ENCODE data around the gene GFRA1.
A peak's percentile ranks its signal among the peaks of the same experiment; 100 is the strongest.

GFRA1 gene

GRCh38 chr10:116287906-116288501 lies 15.0 kb upstream of the GFRA1 start:
- no peak overlapping the region for H3K4me3 ChIP-seq (ENCODE audit: low read depth, low read length)
- peak; percentile 81 for DNase-seq (ENCODE audit: low read depth)
- TF ChIP-seq CTCF (conservative IDR thresholded peaks at IDR 0.05; ENCODE audit: low read depth, low read length): peak; percentile 80

- DNase-seq (ENCODE audit: low read depth): no peak
- H3K4me3 ChIP-seq (ENCODE audit: low read depth, low read length): no peak overlapping the region
- TF ChIP-seq CTCF (conservative IDR thresholded peaks at IDR 0.05; ENCODE audit: low read depth, low read length): no peak
These were observed 13.7 kb upstream of the GFRA1 start for GRCh38 chr10:116286626-116287200.

GRCh38 chr10:116281775-116282174 lies 8.8 kb upstream of the GFRA1 start:
- DNase-seq (ENCODE audit: low read depth): no peak
- H3K4me3 ChIP-seq (ENCODE audit: low read depth, low read length): no peak overlapping the region
- no peak for TF ChIP-seq CTCF (conservative IDR thresholded peaks at IDR 0.05; ENCODE audit: low read depth, low read length)

GRCh38 chr10:116278846-116279245 lies 5.8 kb upstream of the GFRA1 start:
- TF ChIP-seq CTCF (conservative IDR thresholded peaks at IDR 0.05; ENCODE audit: low read depth, low read length): no peak
- H3K4me3 ChIP-seq (ENCODE audit: low read depth, low read length): no peak overlapping the region
- DNase-seq (ENCODE audit: low read depth): no peak

GRCh38 chr10:116276981-116277380 lies 4.0 kb upstream of the GFRA1 start:
- H3K4me3 ChIP-seq (ENCODE audit: low read depth, low read length): no peak overlapping the region
- DNase-seq (ENCODE audit: low read depth): no peak
- no peak for TF ChIP-seq CTCF (conservative IDR thresholded peaks at IDR 0.05; ENCODE audit: low read depth, low read length)

GRCh38 chr10:116274064-116274904 lies 1.3 kb upstream of the GFRA1 start:
- peak overlapping the region; percentile 40 for H3K4me3 ChIP-seq (ENCODE audit: low read depth, low read length)

More at GRCh38 chr10:116274064-116274904, 1.3 kb upstream of the GFRA1 start:
- TF ChIP-seq CTCF (conservative IDR thresholded peaks at IDR 0.05; ENCODE audit: low read depth, low read length): no peak
- no peak for DNase-seq (ENCODE audit: low read depth)
